Ectodermal cell (in vitro differentiated cells): Measurements from ENCODE around the gene FBXL7.

Experiments used
- H3K27ac ChIP-seq: 2 replicates; pipeline ENCODE4 v1.7.0; 2013; ENCODE audit warnings: mild to moderate bottlenecking, low read depth, low read length; ENCODE audit not compliant: insufficient read depth, poor library complexity, severe bottlenecking
- H3K27me3 ChIP-seq: 2 replicates; pipeline ENCODE4 v1.7.0; 2013; ENCODE audit warnings: mild to moderate bottlenecking, low read length; ENCODE audit not compliant: insufficient read depth, control insufficient read depth, poor library complexity, severe bottlenecking
- H3K36me3 ChIP-seq: one replicate; pipeline ENCODE4 v1.7.0; 2013; ENCODE audit warnings: low read length; ENCODE audit not compliant: control insufficient read depth, insufficient read depth
- H3K4me1 ChIP-seq: one replicate; pipeline ENCODE4 v1.7.0; 2013; ENCODE audit warnings: low read length; ENCODE audit not compliant: control insufficient read depth, insufficient read depth
- H3K4me3 ChIP-seq: 2 replicates; pipeline ENCODE4 v1.7.0; 2013; ENCODE audit warnings: low read depth, low read length, control low read depth; ENCODE audit not compliant: insufficient read depth
- H3K9me3 ChIP-seq: 2 replicates; pipeline ENCODE4 v1.7.0; 2013; ENCODE audit warnings: mild to moderate bottlenecking, low read length, moderate library complexity; ENCODE audit not compliant: control insufficient read depth
- WGBS, 2 experiments: methylation state at CpG; one replicate each; pipeline ENCODE4 v1.1.7; 2013; ENCODE audit warnings: missing lambda C conversion rate in 2 of 2; 5-methylcytosine and 5-hydroxymethylcytosine counted together

FBXL7 gene

GRCh38 chr5:15574128-15574527 is 74.1 kb downstream of the FBXL7 start:
- H3K9me3 ChIP-seq: no peaks in the 10 kb centered on the region
- WGBS, 2 experiments: 100% methylated on average over 1 of the region's 1 CpG; no CpG with 5 or more reads in 1 of the 2 experiments
- no peak overlapping the region for H3K27ac ChIP-seq
- H3K4me1 ChIP-seq: no peaks in the 10 kb centered on the region
- no peaks in the 10 kb centered on the region for H3K27me3 ChIP-seq
- no peak overlapping the region for H3K4me3 ChIP-seq
- no peaks in the 10 kb centered on the region for H3K36me3 ChIP-seq

GRCh38 chr5:15574806-15575325 is 74.9 kb downstream of the FBXL7 start:
- no peaks in the 10 kb centered on the region for H3K27me3 ChIP-seq
- H3K27ac ChIP-seq: no peak overlapping the region
- no peak overlapping the region for H3K4me3 ChIP-seq
- H3K9me3 ChIP-seq: no peaks in the 10 kb centered on the region
- peaks cover 6% of the 10 kb centered on the region for H3K4me1 ChIP-seq
- 93 to 98% methylated on average over 3 of the region's 3 CpGs for WGBS, 2 experiments
- no peaks in the 10 kb centered on the region for H3K36me3 ChIP-seq

- Histone ChIP-seq H3K27me3 (no peaks in the 10 kb centered on the region), H3K36me3 (no peaks in the 10 kb centered on the region), H3K27ac (no peak overlapping the region), H3K4me1 (peaks cover 8% of the 10 kb centered on the region), H3K9me3 (no peaks in the 10 kb centered on the region), H3K4me3 (no peak overlapping the region)
These were observed 75.7 kb downstream of the FBXL7 start for GRCh38 chr5:15575666-15576065.

- Histone ChIP-seq H3K27ac (no peak overlapping the region), H3K27me3 (no peaks in the 10 kb centered on the region), H3K4me3 (no peak overlapping the region), H3K4me1 (peaks cover 8% of the 10 kb centered on the region), H3K36me3 (no peaks in the 10 kb centered on the region), H3K9me3 (no peaks in the 10 kb centered on the region)
- 87 to 90% methylated on average over 8 to 10 of the region's 10 CpGs for WGBS, 2 experiments
These were observed 77.2 kb downstream of the FBXL7 start for GRCh38 chr5:15577132-15577531.

- H3K4me1 ChIP-seq: peaks cover 8% of the 10 kb centered on the region
- no peaks in the 10 kb centered on the region for H3K9me3 ChIP-seq
- H3K27ac ChIP-seq: no peak overlapping the region
- H3K27me3 ChIP-seq: no peaks in the 10 kb centered on the region
- H3K4me3 ChIP-seq: no peak overlapping the region
- WGBS, 2 experiments: 86 to 96% methylated on average over 1 to 2 of the region's 2 CpGs
- H3K36me3 ChIP-seq: no peaks in the 10 kb centered on the region
These were observed 77.9 kb downstream of the FBXL7 start for GRCh38 chr5:15577831-15578230.

GRCh38 chr5:15579193-15579990 is 79.4 kb downstream of the FBXL7 start:
- Histone ChIP-seq H3K27me3 (no peaks in the 10 kb centered on the region), H3K27ac (no peak overlapping the region), H3K4me3 (no peak overlapping the region), H3K9me3 (no peaks in the 10 kb centered on the region), H3K36me3 (peaks cover 3% of the 10 kb centered on the region), H3K4me1 (peaks cover 8% of the 10 kb centered on the region)
- 86 to 100% methylated on average over 1 to 3 of the region's 3 CpGs for WGBS, 2 experiments

GRCh38 chr5:15584528-15584927 is 84.5 kb downstream of the FBXL7 start:
- Histone ChIP-seq H3K4me1 (peaks cover 5% of the 10 kb centered on the region), H3K9me3 (no peaks in the 10 kb centered on the region), H3K27me3 (no peaks in the 10 kb centered on the region), H3K4me3 (no peak overlapping the region), H3K36me3 (peaks cover 3% of the 10 kb centered on the region), H3K27ac (no peak overlapping the region)
- WGBS, 2 experiments: 89 to 95% methylated on average over 1 of the region's 1 CpG

GRCh38 chr5:15585128-15585527 is 85.1 kb downstream of the FBXL7 start:
- 94 to 100% methylated on average over 1 to 2 of the region's 2 CpGs for WGBS, 2 experiments
- Histone ChIP-seq H3K27me3 (no peaks in the 10 kb centered on the region), H3K9me3 (no peaks in the 10 kb centered on the region)

GRCh38 chr5:15585841-15586591 is 86.0 kb downstream of the FBXL7 start:
- WGBS, 2 experiments: 87 to 88% methylated on average over 1 of the region's 1 CpG
- H3K27ac ChIP-seq: no peak overlapping the region
- peaks cover 3% of the 10 kb centered on the region for H3K36me3 ChIP-seq
- H3K4me3 ChIP-seq: no peak overlapping the region
- H3K4me1 ChIP-seq: no peaks in the 10 kb centered on the region
- H3K27me3 ChIP-seq: no peaks in the 10 kb centered on the region
- H3K9me3 ChIP-seq: no peaks in the 10 kb centered on the region

More at GRCh38 chr5:15585128-15585527, 85.1 kb downstream of the FBXL7 start:
- no peaks in the 10 kb centered on the region for H3K4me1 ChIP-seq
- H3K4me3 ChIP-seq: no peak overlapping the region
- peaks cover 3% of the 10 kb centered on the region for H3K36me3 ChIP-seq
- H3K27ac ChIP-seq: no peak overlapping the region

- Histone ChIP-seq H3K27ac (no peak overlapping the region), H3K4me1 (no peaks in the 10 kb centered on the region), H3K27me3 (no peaks in the 10 kb centered on the region), H3K4me3 (no peak overlapping the region), H3K9me3 (no peaks in the 10 kb centered on the region), H3K36me3 (peaks cover 3% of the 10 kb centered on the region)
These were observed 87.9 kb downstream of the FBXL7 start for GRCh38 chr5:15587916-15588315.
